NCI-H345 treated with DMSO at 0.1 percent for 48 hours (cell line): ENCODE results near the gene MLXIP.
"Not testable (repeated sequence)": the region's sequence is repeated elsewhere in the genome, so short reads cannot be mapped to it uniquely, and the experiment has no call there.

ENCODE experiments used
- DNase-seq: peaks from one replicate; lab custom pipeline; 2025; ENCODE audit not compliant: unreplicated experiment; lab: John Stamatoyannopoulos, UW

MLXIP gene

DNA sequence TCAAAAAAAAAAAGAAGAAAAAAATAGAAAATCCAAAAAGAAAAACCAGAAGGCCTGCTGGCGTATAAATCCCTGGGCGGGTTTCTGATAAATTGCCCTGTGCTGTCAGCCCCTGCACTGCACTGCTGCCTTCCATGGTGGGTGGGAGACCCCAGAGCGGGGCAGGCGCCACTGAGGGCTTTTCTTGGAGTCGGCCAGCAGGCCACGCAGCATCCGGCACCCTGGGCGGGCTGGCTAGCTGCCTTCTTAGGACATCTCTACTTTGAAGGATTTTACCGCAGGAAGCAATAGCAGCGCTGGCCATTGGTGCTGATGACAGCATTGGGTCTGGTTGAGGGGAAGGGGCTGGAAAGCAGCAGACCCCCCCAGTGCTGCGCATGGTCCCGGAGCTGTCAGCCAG lies 66.3 kb downstream of the MLXIP start:
- DNase-seq = no peak

GRCh38 chr12:122145505-122146330 lies 67.2 kb downstream of the MLXIP start:
- DNase-seq = no peak

- DNase-seq = no peak
These were observed 69.1 kb downstream of the MLXIP start for GRCh38 chr12:122147514-122148290.

- DNase-seq = no peak
These were observed 70.1 kb downstream of the MLXIP start for GRCh38 chr12:122148657-122149056.

DNA sequence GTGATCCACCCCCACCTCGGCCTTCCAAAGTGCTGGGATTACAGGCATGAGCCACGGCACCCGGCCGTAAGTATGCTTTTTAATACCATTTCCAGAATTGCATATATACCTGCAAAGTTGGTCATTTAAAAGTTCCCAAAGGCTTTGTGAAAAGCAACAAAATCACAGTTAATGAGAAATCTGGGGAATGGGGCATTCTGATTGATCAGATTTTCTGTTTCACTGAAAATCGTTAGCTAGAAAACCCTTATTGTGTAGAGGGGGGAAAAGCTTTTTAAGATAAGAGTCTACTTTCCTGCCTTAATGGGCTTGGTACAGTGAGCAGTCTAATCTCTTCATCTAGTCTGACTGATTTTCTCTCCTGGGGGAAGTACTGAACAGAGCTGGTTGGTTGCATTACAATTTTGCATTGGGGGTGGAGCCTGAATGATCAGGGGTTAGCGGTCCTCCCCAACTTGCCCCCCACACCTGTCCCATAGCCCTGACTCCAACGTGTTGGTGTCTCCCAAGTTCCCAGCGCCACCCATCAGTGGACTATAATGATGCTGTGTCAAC lies 71.6 kb downstream of the MLXIP start:
- no peak for DNase-seq

- DNase-seq = no peak
These were observed 74.2 kb downstream of the MLXIP start for GRCh38 chr12:122152754-122153153.

DNA sequence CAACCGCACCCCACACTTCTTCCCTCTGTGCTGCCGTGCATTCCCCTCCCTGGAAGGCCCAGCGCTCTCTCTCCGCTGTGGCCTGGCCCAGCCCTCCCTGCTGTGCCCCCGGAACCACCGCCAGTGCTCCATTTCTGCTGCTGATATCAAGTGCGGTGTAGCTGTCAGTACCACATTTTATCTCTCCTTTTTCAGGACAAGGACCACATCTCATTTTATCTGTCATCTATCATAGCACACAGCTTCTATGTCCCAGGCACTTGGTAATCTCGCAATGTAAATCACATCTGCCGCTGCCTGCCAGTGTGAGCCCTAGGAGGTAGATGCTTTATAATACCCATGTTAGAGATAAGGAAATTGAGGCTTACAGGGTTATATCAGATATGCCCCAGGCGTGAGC lies 77.1 kb downstream of the MLXIP start:
- no peak for DNase-seq

DNA sequence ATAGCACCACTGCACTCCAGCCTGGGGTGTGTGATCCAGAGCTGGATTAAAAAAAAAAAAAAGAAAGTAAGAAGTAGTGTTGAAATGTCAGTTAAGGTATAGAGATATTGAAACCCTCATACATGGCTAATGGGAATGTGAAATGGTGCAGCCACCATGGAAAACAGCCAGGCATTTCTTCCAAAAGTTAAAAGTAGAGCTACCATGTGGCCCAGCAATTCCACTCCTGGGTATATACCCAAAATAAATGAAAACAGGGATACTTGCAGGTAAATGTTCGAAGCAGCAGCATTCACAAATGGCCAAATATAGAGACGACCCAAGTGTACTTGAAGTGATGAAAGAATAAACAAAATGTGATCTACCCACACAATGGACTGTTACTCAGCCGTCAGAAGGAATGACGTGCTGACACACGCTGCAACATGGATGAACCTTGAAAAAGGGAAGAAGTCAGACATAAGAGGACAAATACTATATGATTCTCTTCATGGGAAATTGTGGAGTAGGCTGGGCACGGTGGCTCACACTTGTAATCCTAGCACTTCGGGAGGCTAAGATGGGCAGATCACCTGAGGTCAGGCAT lies 80.2 kb downstream of the MLXIP start:
- no peak for DNase-seq

GRCh38 chr12:122159882-122160281 lies 81.3 kb downstream of the MLXIP start:
- DNase-seq = no peak

DNA sequence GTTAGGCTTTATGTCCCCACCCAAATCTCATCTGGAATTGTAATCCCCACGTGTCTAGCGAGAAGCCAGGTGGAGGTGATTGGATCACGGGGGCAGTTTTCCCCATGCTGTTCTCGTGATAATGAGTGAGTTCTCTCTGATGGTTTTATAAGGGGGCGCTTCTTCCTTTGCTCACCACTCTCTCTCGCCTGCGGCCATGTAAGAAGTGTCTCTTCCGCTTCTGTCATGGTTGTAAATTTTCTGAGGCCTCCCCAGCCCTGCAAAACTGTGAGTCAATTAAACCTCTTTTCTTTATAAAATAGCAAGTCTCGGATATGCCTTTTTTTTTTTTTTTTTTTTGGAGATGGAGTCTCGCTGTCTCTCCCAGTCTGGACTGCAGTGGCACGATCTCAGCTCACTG lies 82.2 kb downstream of the MLXIP start:
- DNase-seq = no peak

GRCh38 chr12:122161682-122162081 lies 83.1 kb downstream of the MLXIP start:
- no peak for DNase-seq

- no peak for DNase-seq
These were observed 84.4 kb downstream of the MLXIP start for GRCh38 chr12:122162976-122163375.

GRCh38 chr12:122166422-122167349 lies 88.1 kb downstream of the MLXIP start:
- DNase-seq = no peak

GRCh38 chr12:122167356-122167925 lies 88.9 kb downstream of the MLXIP start:
- DNase-seq = no peak

DNA sequence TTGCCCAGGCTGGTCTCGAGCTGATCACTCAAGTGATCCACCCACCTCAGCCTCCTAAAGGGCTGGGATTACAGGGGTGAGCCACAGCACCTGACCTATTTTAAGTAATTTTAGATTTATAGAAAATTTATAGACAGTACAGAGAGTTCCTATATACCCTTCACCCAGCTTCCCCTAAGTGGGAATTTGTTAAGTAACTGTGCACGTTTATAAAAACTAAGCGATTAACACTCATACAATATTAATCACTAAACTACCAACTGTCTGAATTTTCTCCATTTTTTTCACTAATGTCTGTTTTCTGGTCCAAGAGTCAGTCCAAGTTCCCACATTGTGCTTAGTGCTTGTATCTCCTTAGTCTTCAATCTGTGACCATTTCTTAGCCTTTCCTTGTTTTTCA lies 89.9 kb downstream of the MLXIP start:
- DNase-seq = no peak

DNA sequence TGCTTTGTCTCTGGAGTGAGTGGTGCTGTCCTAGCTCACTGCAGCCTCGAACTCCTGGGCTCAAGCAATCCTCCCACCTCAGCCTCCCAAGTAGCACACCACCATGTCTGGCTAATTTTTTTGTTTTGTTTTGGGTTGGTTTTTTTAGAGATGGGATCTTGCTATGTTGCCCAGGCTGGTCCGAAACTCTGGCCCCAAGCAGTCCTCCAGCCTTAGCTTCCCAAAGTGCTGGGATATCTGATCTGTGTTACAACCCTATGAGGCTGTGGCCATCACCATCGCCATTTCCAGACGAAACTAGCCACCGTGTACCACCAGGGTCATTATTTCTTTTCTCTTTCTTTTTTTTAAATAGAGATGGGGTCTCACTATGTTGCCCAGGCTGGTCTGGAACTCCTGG lies 92.8 kb downstream of the MLXIP start:
- no peak for DNase-seq

DNA sequence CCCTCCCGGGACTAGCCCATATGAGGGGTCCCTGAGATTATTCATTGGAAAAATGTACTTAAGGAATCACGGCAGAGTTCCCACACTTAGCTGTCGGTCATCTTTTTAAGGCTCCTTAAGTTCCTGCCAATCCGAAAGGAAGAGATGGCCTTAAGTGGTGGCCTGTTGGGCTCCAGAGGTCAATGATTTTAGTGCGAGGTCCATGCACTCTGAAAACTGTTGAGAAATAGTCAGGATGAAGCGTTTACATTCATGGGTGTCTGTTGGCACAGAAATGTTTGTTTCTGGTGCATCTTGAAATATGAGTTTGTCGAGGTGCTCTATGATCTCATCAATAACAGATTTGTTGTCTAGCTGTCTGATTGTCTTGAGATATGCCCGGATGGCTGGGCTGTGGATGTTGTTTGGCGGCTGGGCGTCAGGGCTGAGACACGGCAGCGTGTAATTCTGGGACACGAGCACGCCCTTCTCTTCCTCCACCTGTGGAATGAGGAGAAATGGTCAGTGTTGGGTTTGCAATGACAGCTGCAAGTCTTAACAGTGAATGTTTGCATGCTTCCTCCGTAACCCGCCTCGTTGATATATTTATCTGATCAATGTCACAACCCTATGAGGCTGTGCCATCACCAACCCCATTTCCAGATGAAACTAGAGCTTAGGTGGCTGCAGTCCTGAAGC lies 93.8 kb downstream of the MLXIP start:
- DNase-seq = no peak

- DNase-seq = no peak
These were observed 95.7 kb downstream of the MLXIP start, which contains the start of gene IL31 for GRCh38 chr12:122174155-122174845. IL31 (minus strand) TSS chr12:122174221; CDS start chr12:122174172, 49 bp downstream.

GRCh38 chr12:122176473-122176872 lies 97.9 kb downstream of the MLXIP start:
- not testable (repeated sequence) for DNase-seq
